ENCODE results near the gene PDK3.

Gene PDK3

GRCh38 chrX:24479924-24480323, 14.8 kb downstream of the PDK3 start:
- peaks cover 4% of the 10 kb centered on the region for H3K4me1 ChIP-seq (ENCODE audit: control insufficient read depth, insufficient read depth, low read length, poor library complexity, severe bottlenecking)

GRCh38 chrX:24480400-24480865, 15.3 kb downstream of the PDK3 start:
- Histone ChIP-seq H3K36me3 (ENCODE audit: control insufficient read depth, insufficient read depth, low read length) (no peaks in the 10 kb centered on the region), H3K27ac (ENCODE audit: insufficient read depth, low read length, poor library complexity, severe bottlenecking) (peak overlapping the region; percentile 79), H3K9me3 (ENCODE audit: control insufficient read depth, low read length) (no peaks in the 10 kb centered on the region), H3K27me3 (replicated peaks; ENCODE audit: control insufficient read depth, insufficient read depth, low read length, poor library complexity, severe bottlenecking) (no peaks in the 10 kb centered on the region), H3K4me1 (ENCODE audit: control insufficient read depth, insufficient read depth, low read length, poor library complexity, severe bottlenecking) (peaks cover 4% of the 10 kb centered on the region), H3K4me3 (ENCODE audit: insufficient read depth, low read depth, low read length, poor library complexity, severe bottlenecking) (peak overlapping the region; percentile 21)
- DNase-seq: no peak

More at GRCh38 chrX:24479924-24480323, 14.8 kb downstream of the PDK3 start:
- peak overlapping the region; percentile 79 for H3K27ac ChIP-seq (ENCODE audit: insufficient read depth, low read length, poor library complexity, severe bottlenecking)
- no peaks in the 10 kb centered on the region for H3K36me3 ChIP-seq (ENCODE audit: control insufficient read depth, insufficient read depth, low read length)
- DNase-seq: peak; percentile 70 to 72 (median 72)
- H3K9me3 ChIP-seq (ENCODE audit: control insufficient read depth, low read length): no peaks in the 10 kb centered on the region
- H3K4me3 ChIP-seq (ENCODE audit: insufficient read depth, low read depth, low read length, poor library complexity, severe bottlenecking): peak overlapping the region; percentile 30
- H3K27me3 ChIP-seq (replicated peaks; ENCODE audit: control insufficient read depth, insufficient read depth, low read length, poor library complexity, severe bottlenecking): no peaks in the 10 kb centered on the region

GRCh38 chrX:24482823-24483415, 17.8 kb downstream of the PDK3 start:
- no peak overlapping the region for H3K4me3 ChIP-seq (ENCODE audit: insufficient read depth, low read depth, low read length, poor library complexity, severe bottlenecking)
- no peaks in the 10 kb centered on the region for H3K27me3 ChIP-seq (replicated peaks; ENCODE audit: control insufficient read depth, insufficient read depth, low read length, poor library complexity, severe bottlenecking)
- H3K4me1 ChIP-seq (ENCODE audit: control insufficient read depth, insufficient read depth, low read length, poor library complexity, severe bottlenecking): no peaks in the 10 kb centered on the region
- no peaks in the 10 kb centered on the region for H3K36me3 ChIP-seq (ENCODE audit: control insufficient read depth, insufficient read depth, low read length)
- peak overlapping the region; percentile 1 for H3K27ac ChIP-seq (ENCODE audit: insufficient read depth, low read length, poor library complexity, severe bottlenecking)
- H3K9me3 ChIP-seq (ENCODE audit: control insufficient read depth, low read length): no peaks in the 10 kb centered on the region
- no peak for DNase-seq

GRCh38 chrX:24483596-24483995, 18.5 kb downstream of the PDK3 start:
- Histone ChIP-seq H3K36me3 (ENCODE audit: control insufficient read depth, insufficient read depth, low read length) (no peaks in the 10 kb centered on the region), H3K27me3 (replicated peaks; ENCODE audit: control insufficient read depth, insufficient read depth, low read length, poor library complexity, severe bottlenecking) (no peaks in the 10 kb centered on the region), H3K4me3 (ENCODE audit: insufficient read depth, low read depth, low read length, poor library complexity, severe bottlenecking) (no peak overlapping the region), H3K4me1 (ENCODE audit: control insufficient read depth, insufficient read depth, low read length, poor library complexity, severe bottlenecking) (no peaks in the 10 kb centered on the region), H3K9me3 (ENCODE audit: control insufficient read depth, low read length) (no peaks in the 10 kb centered on the region), H3K27ac (ENCODE audit: insufficient read depth, low read length, poor library complexity, severe bottlenecking) (no peak overlapping the region)
- no peak for DNase-seq

- no peak for DNase-seq
- no peaks in the 10 kb centered on the region for H3K4me1 ChIP-seq (ENCODE audit: control insufficient read depth, insufficient read depth, low read length, poor library complexity, severe bottlenecking)
- no peaks in the 10 kb centered on the region for H3K36me3 ChIP-seq (ENCODE audit: control insufficient read depth, insufficient read depth, low read length)
- no peaks in the 10 kb centered on the region for H3K9me3 ChIP-seq (ENCODE audit: control insufficient read depth, low read length)
- H3K4me3 ChIP-seq (ENCODE audit: insufficient read depth, low read depth, low read length, poor library complexity, severe bottlenecking): no peak overlapping the region
- H3K27me3 ChIP-seq (replicated peaks; ENCODE audit: control insufficient read depth, insufficient read depth, low read length, poor library complexity, severe bottlenecking): no peaks in the 10 kb centered on the region
- no peak overlapping the region for H3K27ac ChIP-seq (ENCODE audit: insufficient read depth, low read length, poor library complexity, severe bottlenecking)
Measured at GRCh38 chrX:24485323-24485722, 20.2 kb downstream of the PDK3 start.

- no peak for DNase-seq
- Histone ChIP-seq H3K9me3 (ENCODE audit: control insufficient read depth, low read length) (no peaks in the 10 kb centered on the region), H3K4me3 (ENCODE audit: insufficient read depth, low read depth, low read length, poor library complexity, severe bottlenecking) (no peak overlapping the region), H3K36me3 (ENCODE audit: control insufficient read depth, insufficient read depth, low read length) (no peaks in the 10 kb centered on the region), H3K4me1 (ENCODE audit: control insufficient read depth, insufficient read depth, low read length, poor library complexity, severe bottlenecking) (no peaks in the 10 kb centered on the region), H3K27me3 (replicated peaks; ENCODE audit: control insufficient read depth, insufficient read depth, low read length, poor library complexity, severe bottlenecking) (no peaks in the 10 kb centered on the region), H3K27ac (ENCODE audit: insufficient read depth, low read length, poor library complexity, severe bottlenecking) (no peak overlapping the region)
Measured at GRCh38 chrX:24485976-24486680, 21.0 kb downstream of the PDK3 start.

GRCh38 chrX:24487571-24487970, 22.5 kb downstream of the PDK3 start:
- Histone ChIP-seq H3K27ac (ENCODE audit: insufficient read depth, low read length, poor library complexity, severe bottlenecking) (no peak overlapping the region), H3K4me3 (ENCODE audit: insufficient read depth, low read depth, low read length, poor library complexity, severe bottlenecking) (no peak overlapping the region), H3K4me1 (ENCODE audit: control insufficient read depth, insufficient read depth, low read length, poor library complexity, severe bottlenecking) (no peaks in the 10 kb centered on the region), H3K9me3 (ENCODE audit: control insufficient read depth, low read length) (no peaks in the 10 kb centered on the region), H3K36me3 (ENCODE audit: control insufficient read depth, insufficient read depth, low read length) (no peaks in the 10 kb centered on the region), H3K27me3 (replicated peaks; ENCODE audit: control insufficient read depth, insufficient read depth, low read length, poor library complexity, severe bottlenecking) (no peaks in the 10 kb centered on the region)
- DNase-seq: no peak

- H3K9me3 ChIP-seq (ENCODE audit: control insufficient read depth, low read length): no peaks in the 10 kb centered on the region
- no peaks in the 10 kb centered on the region for H3K36me3 ChIP-seq (ENCODE audit: control insufficient read depth, insufficient read depth, low read length)
- peaks cover 8% of the 10 kb centered on the region for H3K4me1 ChIP-seq (ENCODE audit: control insufficient read depth, insufficient read depth, low read length, poor library complexity, severe bottlenecking)
- no peaks in the 10 kb centered on the region for H3K27me3 ChIP-seq (replicated peaks; ENCODE audit: control insufficient read depth, insufficient read depth, low read length, poor library complexity, severe bottlenecking)
- H3K4me3 ChIP-seq (ENCODE audit: insufficient read depth, low read depth, low read length, poor library complexity, severe bottlenecking): no peak overlapping the region
- DNase-seq: no peak
- H3K27ac ChIP-seq (ENCODE audit: insufficient read depth, low read length, poor library complexity, severe bottlenecking): no peak overlapping the region
Measured at GRCh38 chrX:24491741-24492140, 26.7 kb downstream of the PDK3 start.

GRCh38 chrX:24493740-24494581, 28.9 kb downstream of the PDK3 start:
- no peaks in the 10 kb centered on the region for H3K36me3 ChIP-seq (ENCODE audit: control insufficient read depth, insufficient read depth, low read length)
- no peak for DNase-seq
- H3K27ac ChIP-seq (ENCODE audit: insufficient read depth, low read length, poor library complexity, severe bottlenecking): no peak overlapping the region
- H3K4me3 ChIP-seq (ENCODE audit: insufficient read depth, low read depth, low read length, poor library complexity, severe bottlenecking): no peak overlapping the region
- H3K27me3 ChIP-seq (replicated peaks; ENCODE audit: control insufficient read depth, insufficient read depth, low read length, poor library complexity, severe bottlenecking): no peaks in the 10 kb centered on the region
- peaks cover 8% of the 10 kb centered on the region for H3K4me1 ChIP-seq (ENCODE audit: control insufficient read depth, insufficient read depth, low read length, poor library complexity, severe bottlenecking)
- H3K9me3 ChIP-seq (ENCODE audit: control insufficient read depth, low read length): no peaks in the 10 kb centered on the region

GRCh38 chrX:24494647-24495075, 29.6 kb downstream of the PDK3 start:
- H3K36me3 ChIP-seq (ENCODE audit: control insufficient read depth, insufficient read depth, low read length): no peaks in the 10 kb centered on the region
- peaks cover 8% of the 10 kb centered on the region for H3K4me1 ChIP-seq (ENCODE audit: control insufficient read depth, insufficient read depth, low read length, poor library complexity, severe bottlenecking)
- H3K9me3 ChIP-seq (ENCODE audit: control insufficient read depth, low read length): no peaks in the 10 kb centered on the region
- H3K4me3 ChIP-seq (ENCODE audit: insufficient read depth, low read depth, low read length, poor library complexity, severe bottlenecking): no peak overlapping the region
- no peaks in the 10 kb centered on the region for H3K27me3 ChIP-seq (replicated peaks; ENCODE audit: control insufficient read depth, insufficient read depth, low read length, poor library complexity, severe bottlenecking)
- no peak for DNase-seq
- no peak overlapping the region for H3K27ac ChIP-seq (ENCODE audit: insufficient read depth, low read length, poor library complexity, severe bottlenecking)
